HG03565 (cell line): ENCODE data around the gene PXYLP1.
"Not testable (repeated sequence)": the region's sequence is repeated elsewhere in the genome, so short reads cannot be mapped to it uniquely, and the experiment has no call there.

ENCODE experiments used
- ATAC-seq: cut with Tn5 transposase; IDR thresholded peaks from one replicate; pipeline ENCODE4 v1.9.1; 2021; ENCODE audit warnings: mild to moderate bottlenecking, moderate library complexity; ENCODE audit not compliant: unreplicated experiment

Gene PXYLP1

DNA sequence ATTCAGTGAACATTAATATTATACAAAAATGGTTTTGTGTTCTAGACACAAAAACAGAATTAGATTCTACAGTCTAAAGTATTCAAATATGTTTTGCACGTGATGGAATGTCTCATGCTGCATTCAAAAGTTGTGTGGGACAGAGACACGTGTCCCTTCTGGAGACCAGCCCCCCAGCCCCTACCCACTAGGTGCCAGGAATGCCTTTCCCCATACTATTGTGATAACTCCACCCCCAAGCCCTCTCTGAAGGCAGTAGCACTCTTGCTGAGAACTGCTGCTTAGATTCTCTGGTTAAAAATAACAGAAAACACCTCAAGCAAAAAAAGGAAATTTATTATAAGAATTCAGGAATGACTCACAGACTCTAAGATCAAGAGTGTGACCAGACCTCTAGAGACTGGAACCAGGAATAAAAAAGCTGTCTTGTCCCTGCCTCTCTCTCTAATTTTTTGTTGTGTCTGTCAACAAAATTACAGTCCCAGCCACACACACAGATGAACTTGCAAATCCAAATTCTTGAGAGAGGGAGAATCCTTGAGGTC lies 57.7 kb downstream of the PXYLP1 start:
- no peak for ATAC-seq

DNA sequence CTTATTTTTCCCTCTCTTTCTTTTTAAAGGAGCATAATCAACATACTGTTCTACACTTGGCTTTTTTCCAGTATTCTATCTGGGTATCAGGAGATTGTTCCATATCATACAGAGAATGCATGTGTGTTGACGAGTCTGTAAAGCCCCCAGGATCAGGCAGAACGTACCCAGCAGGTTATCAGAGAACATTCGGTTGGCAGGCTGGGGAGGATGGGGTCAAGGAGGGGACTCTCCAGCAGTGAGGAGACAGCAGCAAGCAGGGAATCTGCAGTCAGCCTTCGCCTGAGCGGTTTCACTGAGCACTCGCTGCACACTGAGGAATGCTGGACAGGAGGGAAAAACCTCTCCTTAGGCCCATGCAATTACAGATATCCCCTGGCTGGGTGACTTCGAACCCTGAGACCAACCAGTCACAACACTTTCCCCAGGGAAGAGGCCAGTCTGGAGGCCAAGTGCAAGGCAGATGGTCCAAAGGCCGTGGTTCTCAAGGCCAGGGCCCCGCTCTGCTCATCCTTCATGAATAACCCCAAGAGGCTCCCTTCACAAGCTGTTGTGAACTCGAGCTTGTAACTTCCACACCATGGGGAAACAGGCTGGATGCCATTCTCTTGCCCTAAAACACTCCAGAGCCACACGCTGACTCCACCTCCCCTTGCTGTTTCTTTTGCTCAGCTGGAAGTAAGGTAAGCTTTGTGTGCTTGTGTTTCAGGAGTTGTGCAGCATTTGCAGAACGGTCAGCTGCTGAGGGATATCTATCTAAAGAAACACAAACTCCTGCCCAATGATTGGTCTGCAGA lies 60.1 kb downstream of the PXYLP1 start:
- ATAC-seq, result no peak

- no peak for ATAC-seq
These were observed 60.9 kb downstream of the PXYLP1 start for GRCh38 chr3:141292356-141293058.

GRCh38 chr3:141294301-141294700 lies 62.7 kb downstream of the PXYLP1 start:
- ATAC-seq, result no peak

- no peak for ATAC-seq
These were observed 63.2 kb downstream of the PXYLP1 start for GRCh38 chr3:141294848-141295247.

- ATAC-seq, result not testable (repeated sequence)
These were observed 68.8 kb downstream of the PXYLP1 start for GRCh38 chr3:141300426-141300825.

GRCh38 chr3:141302364-141303141 lies 70.9 kb downstream of the PXYLP1 start:
- ATAC-seq, result no peak

DNA sequence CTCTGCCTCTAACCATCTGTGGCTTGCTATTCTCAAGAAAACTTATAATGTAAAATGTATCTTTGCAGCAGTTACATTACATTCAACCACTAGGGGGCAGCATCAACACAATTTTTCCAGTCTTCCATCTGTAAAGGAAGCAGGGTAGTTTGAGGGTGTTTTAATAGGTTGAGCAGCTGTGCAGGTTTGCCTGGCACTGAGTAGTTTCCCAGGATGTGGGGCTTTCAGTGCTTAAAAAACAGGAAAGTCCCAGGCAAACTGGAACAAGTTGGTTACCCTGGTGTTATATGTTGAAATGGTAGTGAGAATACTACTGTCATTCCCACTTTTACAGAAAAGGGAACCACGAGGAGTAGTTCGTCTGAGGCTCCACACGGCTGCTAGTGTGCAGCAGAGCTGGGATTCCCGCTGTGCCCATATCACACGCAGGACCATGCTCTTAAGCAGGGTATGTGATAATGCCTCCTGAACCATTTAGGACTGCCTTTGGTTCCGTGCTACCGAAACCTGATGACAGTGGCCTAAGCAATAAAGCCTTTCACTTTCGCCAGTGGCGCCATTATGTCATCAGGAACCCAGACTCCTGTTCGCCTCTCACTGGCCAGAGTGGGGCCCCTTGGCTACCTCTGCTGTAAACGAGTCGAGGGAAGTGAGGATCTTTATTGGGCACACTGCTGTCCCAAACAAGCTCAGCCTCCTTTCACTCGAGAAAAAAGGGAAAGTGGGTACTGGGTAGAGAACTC lies 72.0 kb downstream of the PXYLP1 start:
- peak; percentile 51 for ATAC-seq

DNA sequence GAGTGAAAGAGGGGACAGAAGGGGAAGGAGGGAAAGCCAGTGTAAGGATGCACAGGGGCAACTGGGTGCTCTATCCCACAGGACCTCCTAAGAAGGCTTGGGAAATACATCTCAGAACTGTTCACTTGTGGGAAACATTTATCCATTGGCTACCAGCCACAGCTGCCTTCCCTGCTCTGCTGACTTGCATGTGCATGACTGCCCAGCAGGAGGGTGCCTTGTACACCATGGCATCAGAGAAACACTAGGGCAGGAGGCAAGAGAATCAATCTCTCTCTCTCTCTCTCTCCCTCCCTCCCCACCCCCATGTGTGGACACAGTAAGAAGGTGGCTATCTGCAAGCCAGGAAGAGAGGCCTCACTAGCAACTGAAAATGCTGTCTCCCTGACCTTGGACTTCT lies 73.8 kb downstream of the PXYLP1 start:
- ATAC-seq, result no peak

GRCh38 chr3:141306276-141306675 lies 74.7 kb downstream of the PXYLP1 start:
- no peak for ATAC-seq

DNA sequence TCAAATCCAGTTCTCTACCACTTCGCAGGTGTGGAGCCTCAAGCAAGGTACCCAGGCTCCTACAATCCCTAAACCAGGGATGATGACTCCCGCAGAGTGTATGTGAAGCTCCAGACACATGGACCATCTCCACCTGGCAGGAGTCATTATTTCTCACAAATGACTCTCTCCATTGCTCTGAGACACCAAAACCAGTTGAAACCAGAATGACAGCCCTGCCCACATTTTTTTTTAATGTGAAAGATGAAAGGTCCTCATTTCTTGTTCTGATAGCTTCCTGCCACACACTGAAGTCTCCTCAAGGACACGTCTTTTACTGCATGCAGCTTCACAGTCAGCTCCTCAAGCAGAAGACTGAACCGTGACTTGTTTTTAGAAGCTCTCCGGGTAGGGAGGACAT lies 75.3 kb downstream of the PXYLP1 start:
- no peak for ATAC-seq

- no peak for ATAC-seq
These were observed 75.9 kb downstream of the PXYLP1 start for GRCh38 chr3:141307351-141308059.

GRCh38 chr3:141308588-141309218 lies 77.1 kb downstream of the PXYLP1 start:
- no peak for ATAC-seq

DNA sequence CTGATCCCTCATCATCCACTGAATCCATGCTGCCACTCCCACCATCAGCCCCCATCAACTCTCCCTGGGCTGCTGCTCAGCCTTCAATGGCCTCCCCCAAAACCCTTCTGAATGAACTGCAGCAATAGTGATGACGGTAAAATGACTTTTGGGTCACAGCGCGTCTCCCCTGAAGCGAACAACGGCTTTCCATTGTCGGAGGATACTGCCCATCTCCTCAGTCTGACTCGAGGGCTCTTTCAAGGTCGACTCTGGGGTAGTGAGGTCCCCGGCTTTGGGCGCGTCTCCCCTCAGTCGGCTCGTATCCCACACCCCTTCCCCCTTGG lies 79.5 kb downstream of the PXYLP1 start:
- no peak for ATAC-seq

DNA sequence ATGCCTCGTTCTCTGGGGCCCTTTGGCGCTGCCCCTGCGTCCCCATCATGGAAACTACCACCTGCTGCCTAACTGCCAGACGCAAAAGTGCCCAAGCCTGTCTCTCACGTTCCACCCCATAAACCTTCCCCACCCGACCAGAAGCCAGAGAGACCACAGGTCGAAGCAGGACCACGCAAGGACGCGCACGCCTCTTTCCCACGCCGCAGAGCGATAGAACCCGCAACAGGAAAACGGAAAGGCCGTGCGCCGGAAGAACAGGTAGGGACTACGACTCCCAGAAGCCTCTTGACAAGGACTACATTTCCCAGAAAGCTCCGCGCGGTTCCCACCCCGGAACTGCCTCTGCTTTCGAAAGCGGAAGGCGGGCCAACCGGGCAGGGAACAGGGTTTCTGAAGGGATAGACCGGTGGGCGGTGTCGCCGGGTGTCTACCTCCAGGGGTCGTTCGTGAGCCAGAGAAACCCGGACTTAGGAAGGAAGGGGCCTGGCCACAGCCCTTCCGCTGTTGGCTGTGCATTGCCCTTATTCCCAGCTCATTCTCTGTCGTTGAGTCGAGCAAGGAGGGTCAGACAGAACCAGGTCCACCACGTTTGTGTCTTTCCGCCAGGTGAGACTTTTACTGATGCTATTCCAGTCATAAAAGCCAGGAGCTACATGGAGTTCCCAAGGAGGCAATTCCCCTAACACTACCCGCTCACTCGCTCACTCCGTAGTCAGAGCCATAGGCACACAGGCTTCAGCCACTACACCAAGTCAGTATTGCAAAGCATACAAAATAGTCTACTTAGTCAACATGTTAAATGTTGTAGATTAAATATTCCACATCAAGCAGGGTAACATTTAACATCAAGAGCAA lies 80.1 kb downstream of the PXYLP1 start:
- ATAC-seq, result peak; percentile 95

DNA sequence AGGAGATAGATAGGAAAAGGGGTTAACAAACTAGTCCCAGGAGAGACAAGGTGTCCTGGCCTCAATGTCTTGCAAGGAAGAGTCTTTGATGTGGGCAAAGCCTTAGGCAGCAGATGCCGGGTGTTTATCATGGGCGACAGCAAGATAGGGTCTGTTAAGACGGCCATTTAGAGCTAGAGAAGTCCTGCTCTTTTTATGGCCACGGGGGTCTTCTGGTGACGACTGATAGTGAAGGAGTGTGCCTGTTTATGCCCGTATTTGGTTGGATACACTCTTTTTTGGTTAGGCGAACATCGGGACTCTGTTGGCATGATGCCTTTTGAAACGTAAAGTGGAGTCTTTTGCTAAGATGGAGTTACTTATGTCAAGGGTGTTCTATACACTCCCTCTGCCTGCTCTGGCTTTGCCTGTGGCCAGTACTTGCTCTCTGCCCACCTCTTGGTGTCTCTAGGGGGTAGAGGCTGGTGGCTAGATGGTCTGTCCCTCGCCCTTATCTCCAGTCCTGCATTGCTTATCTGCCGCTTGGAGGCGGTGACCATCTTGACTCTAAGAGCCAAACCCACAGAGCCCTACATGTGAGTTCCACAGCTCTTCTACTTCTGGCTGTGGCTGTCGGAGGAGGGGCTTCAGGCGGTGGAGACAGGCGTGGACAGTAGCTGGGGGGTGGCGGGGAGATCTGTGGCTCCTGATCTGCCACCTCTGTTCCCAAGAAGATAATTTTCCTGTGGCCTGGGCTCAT lies 80.9 kb downstream of the PXYLP1 start:
- no peak for ATAC-seq

GRCh38 chr3:141313093-141313683 lies 81.6 kb downstream of the PXYLP1 start:
- ATAC-seq, result no peak

DNA sequence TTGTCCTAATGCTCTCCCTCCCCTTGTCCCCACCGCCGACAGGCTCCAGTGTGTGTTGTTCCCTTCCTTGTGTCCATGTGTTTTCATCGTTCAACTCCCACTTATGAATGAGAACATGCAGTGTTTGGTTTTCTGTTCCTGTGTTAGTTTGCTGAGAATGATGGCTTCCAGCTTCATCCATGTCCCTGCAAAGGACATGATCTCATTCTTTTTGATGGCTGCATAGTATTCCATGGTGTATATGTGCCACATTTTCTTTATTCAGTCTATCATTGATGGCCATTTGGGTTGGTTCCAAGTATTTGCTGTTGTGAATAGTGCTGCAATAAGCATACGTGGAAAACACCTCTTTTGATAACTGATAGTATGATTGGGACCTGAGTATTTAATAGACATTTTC lies 82.8 kb downstream of the PXYLP1 start:
- ATAC-seq, result not testable (repeated sequence)
